ENCODE data around the gene ZNHIT1. TPM values are rescaled to one million over a fixed set of nuclear protein-coding genes. Genes with fewer than 3 reads are reported as not detected.

Gene ZNHIT1
- total and polyA plus RNA-seq, 10 donors: 47.3 to 127 (median 68.0) TPM

- Histone ChIP-seq H3K27ac (no peak overlapping the region), H3K4me1 (peaks cover 29 to 60% (median 50%) of the 10 kb centered on the region in 6 donors), H3K36me3 (no peaks in the 10 kb centered on the region), H3K4me3 (peak overlapping the region in 3 of 8 donors; percentile 1 to 38 (median 22)), H3K9me3 (peaks cover 0 to 3% (median 0%) of the 10 kb centered on the region in 8 donors), H3K27me3 (replicated peaks in 1 of 7) (peaks cover 28 to 100% (median 100%) of the 10 kb centered on the region in 7 donors)
- TF ChIP-seq POLR2A (IDR thresholded peaks at IDR 0.05) (no peak), CTCF (IDR thresholded peaks at IDR 0.05 in 8 of 11, conservative IDR thresholded peaks at IDR 0.05 in 3 of 11) (no peak), POLR2AphosphoS5 (IDR thresholded peaks at IDR 0.05) (peak; percentile 80 to 86 (median 80))
- 0 to 5% (median 3%) methylated on average over 27 to 79 of the region's 79 CpGs for WGBS, 5 donors
- intact Hi-C loops (cut with DNase I; ENCODE audit: low total_unique reads): no loop called here
- no peak for DNase-seq
Observed at GRCh38 chr7:101172005-101172853, 45.7 kb upstream of the ZNHIT1 start.

- TF ChIP-seq CTCF (IDR thresholded peaks at IDR 0.05 in 8 of 11, conservative IDR thresholded peaks at IDR 0.05 in 3 of 11) (no peak), POLR2AphosphoS5 (IDR thresholded peaks at IDR 0.05) (peak in 1 of 3 donors; percentile 33)
Observed at GRCh38 chr7:101172854-101173751, 44.9 kb upstream of the ZNHIT1 start.

GRCh38 chr7:101173752-101174244 lies 44.2 kb upstream of the ZNHIT1 start:
- WGBS, 5 donors: 5 to 10% (median 6%) methylated on average over 16 of the region's 16 CpGs
- no peak overlapping the region for H3K27ac ChIP-seq
- peaks cover 28 to 100% (median 100%) of the 10 kb centered on the region in 7 donors for H3K27me3 ChIP-seq (replicated peaks in 1 of 7)
- peak overlapping the region in 2 of 8 donors; percentile 22 to 38 for H3K4me3 ChIP-seq
- intact Hi-C loops (cut with DNase I; ENCODE audit: low total_unique reads): no loop called here
- no peak for DNase-seq
- no peaks in the 10 kb centered on the region for H3K36me3 ChIP-seq
- peaks cover 0 to 3% (median 0%) of the 10 kb centered on the region in 8 donors for H3K9me3 ChIP-seq
- H3K4me1 ChIP-seq: peaks cover 29 to 61% (median 50%) of the 10 kb centered on the region in 6 donors
- TF ChIP-seq CTCF (IDR thresholded peaks at IDR 0.05 in 8 of 11, conservative IDR thresholded peaks at IDR 0.05 in 3 of 11) (no peak), POLR2A (IDR thresholded peaks at IDR 0.05) (no peak), POLR2AphosphoS5 (IDR thresholded peaks at IDR 0.05) (no peak)

More at GRCh38 chr7:101172854-101173751, 44.9 kb upstream of the ZNHIT1 start:
- 3 to 5% (median 3%) methylated on average over 18 to 53 of the region's 53 CpGs for WGBS, 5 donors
- intact Hi-C loops (cut with DNase I; ENCODE audit: low total_unique reads): no loop called here
- Histone ChIP-seq H3K27me3 (replicated peaks in 1 of 7) (peaks cover 28 to 100% (median 100%) of the 10 kb centered on the region in 7 donors), H3K27ac (no peak overlapping the region), H3K36me3 (no peaks in the 10 kb centered on the region), H3K9me3 (peaks cover 0 to 3% (median 0%) of the 10 kb centered on the region in 8 donors), H3K4me3 (peak overlapping the region in 3 of 8 donors; percentile 4 to 38 (median 22)), H3K4me1 (peaks cover 29 to 60% (median 50%) of the 10 kb centered on the region in 6 donors)
- no peak for DNase-seq

Data from spleen (tissue), 11 donors.